ENCODE results near the gene TNXB.
A peak's percentile ranks its signal among the peaks of the same experiment; 100 is the strongest.

DNA sequence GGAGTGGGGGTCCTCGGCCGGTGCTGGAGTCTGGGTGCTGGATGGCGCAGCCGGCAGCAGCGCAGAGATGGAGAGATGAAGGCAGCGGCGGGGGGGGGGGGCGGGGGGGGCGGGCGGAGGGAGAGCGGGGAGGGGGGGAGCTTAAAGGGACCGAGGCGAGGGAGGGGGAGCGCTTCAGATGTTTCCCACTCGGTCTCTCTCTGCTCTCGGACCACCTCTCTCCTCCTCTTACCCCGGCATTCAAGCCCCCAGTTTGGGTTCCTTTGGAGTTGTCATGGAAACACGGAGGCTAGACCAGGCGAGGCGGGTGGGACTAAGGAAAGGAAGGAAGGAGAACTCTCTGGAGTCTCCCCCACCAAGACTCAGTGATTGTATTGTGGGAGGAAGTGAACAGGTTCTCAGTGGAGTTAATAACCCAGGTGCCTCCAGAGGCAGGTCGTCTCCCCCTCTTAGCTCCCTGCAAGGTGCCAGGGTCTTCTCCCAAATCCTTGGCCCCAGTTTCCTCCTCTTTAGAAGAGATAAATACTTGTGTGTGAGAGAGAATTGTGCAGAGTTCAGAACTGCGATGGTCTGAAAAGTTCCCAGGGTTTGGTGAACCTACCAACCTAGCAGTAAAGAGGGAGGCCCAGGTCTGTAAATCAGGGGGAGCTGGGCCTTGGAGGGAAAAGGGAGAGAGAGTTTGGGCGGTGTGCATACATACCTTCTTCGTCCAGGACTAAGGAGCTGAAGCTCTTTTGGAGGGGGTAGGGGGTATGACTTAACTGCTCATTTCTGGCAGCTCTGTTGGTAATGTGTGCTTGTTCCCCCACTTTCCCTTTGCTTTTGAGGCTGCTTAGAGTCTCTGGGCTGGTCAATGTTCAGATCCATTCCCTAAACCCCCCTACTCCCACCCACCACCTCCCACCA lies 43.0 kb upstream of the TNXB start, which contains the start of gene PRRT1:
- 0 out of 2 replicates have a peak, but pooled peaks have one; percentile 33 for TF ChIP-seq POLR2AphosphoS5 (IDR thresholded peaks at IDR 0.05; ENCODE audit: borderline replicate concordance, low read depth, low read length)
- TF ChIP-seq EZH2 (IDR thresholded peaks at IDR 0.05) = no peak
- no peak for TF ChIP-seq FOXP2 (optimal IDR thresholded peaks at IDR 0.05; ENCODE audit: control extremely low read depth, extremely low read length, insufficient read depth)

Data from SK-N-MC (cell line).